HTR-8/SVneo (cell line): Measurements from ENCODE around the gene EVI5.

Experiments
- DNase-seq: peaks from one replicate; pipeline ENCODE4 v3.0.0; 2011; ENCODE audit warnings: low spot score, mixed read lengths; ENCODE audit not compliant: insufficient read length
- FAIRE-seq: peaks from 2 replicates; lab custom pipeline; 2011; peaks lifted over from hg19 to GRCh38; lab: Jason Lieb, UNC

EVI5 gene

GRCh38 chr1:92494485-92495141, 290.3 kb downstream of the EVI5 start:
- DNase-seq (no peak), FAIRE-seq (no peak)

GRCh38 chr1:92493139-92493538, 291.8 kb downstream of the EVI5 start:
- DNase-seq (no peak), FAIRE-seq (no peak)

- no peak for DNase-seq
- FAIRE-seq = no peak
Measured at GRCh38 chr1:92488832-92489231, 296.1 kb downstream of the EVI5 start.

GRCh38 chr1:92488416-92488815, 296.5 kb downstream of the EVI5 start:
- no peak for DNase-seq
- no peak for FAIRE-seq

GRCh38 chr1:92487078-92487605, 297.8 kb downstream of the EVI5 start:
- no peak for FAIRE-seq
- DNase-seq = no peak

- no peak for DNase-seq
- no peak for FAIRE-seq
Measured at GRCh38 chr1:92486251-92487077, 298.4 kb downstream of the EVI5 start, which contains the start of gene GFI1. Gene GFI1, minus strand, starts transcription at chr1:92486925. Its CDS starts 3,438 bp downstream, at chr1:92483487.

- DNase-seq = no peak
- no peak for FAIRE-seq
Measured at GRCh38 chr1:92485381-92486250, 299.3 kb downstream of the EVI5 start.

DNA sequence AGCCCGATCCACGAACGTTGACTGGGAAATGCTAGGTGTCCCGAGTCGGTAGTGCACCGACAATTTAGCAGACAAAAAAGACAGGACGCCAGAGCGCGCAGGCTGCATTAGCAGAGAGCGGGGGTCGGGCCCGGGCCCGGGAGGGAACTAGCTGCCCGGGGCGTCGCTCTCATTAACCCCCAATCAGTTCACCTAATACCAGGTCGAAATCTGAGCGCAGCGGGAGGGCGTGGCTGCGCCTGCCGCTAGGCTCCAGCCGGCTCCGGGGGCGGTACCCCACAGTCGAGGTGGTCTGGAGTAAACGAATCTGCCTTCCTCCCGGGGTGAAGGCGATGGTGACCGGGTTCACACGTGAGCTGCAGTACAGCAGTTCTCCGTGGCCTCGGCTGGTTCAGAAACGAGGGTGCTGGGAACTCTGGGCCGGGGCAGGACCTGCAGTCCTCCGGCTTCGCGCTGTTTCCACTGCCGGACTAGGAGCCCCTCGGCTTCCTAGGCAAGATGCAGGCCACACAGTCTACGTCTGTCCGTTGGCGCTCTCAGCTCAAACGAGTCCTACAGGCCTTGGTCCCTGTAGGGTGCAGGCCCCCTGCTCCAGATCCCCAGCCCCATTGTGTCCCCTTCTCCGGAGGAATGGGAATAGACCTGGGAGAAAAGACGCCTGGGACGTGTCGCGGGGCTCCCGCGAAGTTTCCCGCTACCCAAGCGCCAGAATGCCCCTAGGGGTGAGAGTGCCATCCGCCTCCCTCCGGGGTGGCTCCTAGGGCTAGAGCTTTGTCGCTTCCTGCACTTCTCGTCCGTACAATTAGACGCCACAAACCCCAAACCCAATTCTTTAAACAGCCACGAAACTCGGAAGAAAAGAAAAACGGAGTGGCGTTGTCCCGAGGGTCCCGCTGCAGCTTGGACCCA, 300.2 kb downstream of the EVI5 start:
- FAIRE-seq = peak; percentile 31
- DNase-seq = no peak

DNA sequence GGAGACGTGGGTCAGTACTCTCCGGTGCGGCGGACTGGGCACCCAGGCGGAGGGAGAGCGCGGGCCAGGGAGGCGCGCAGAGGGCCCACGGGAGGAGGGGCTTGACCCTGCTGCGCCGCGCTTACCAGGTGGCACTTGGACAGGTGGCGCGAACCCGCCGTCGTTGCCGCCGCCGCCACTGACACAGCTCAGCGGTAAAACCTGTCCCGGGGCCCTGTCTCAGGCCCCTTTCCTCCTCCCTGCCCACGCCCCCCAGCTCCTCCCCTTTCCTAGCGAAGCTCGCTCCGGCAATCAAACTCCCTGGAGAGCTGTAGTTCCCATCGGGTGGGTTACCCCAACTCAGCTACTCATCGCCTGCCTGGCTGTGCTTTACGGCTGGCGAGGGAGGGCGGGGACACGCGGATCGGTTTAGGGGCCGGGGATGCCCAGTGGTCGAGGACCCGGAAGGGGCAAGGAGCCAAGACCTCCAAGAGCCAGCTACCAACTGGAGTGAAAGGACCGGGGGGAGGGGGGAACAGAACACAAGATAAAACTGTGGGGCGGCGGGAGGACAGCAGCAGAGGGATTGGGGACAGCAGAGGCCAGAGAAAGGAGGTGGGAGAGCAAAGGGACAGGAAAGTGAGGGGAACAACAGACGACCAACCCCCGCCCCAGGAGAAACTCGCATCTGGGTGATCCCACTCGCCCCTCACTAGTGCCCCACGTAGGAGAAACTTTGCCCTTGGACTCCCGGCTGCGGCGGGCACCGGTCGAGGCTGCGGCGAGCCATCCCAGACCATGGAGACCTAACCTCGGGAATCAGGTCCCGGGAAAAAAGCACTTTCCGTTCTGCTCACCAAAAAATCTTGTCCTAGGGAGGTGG, 301.1 kb downstream of the EVI5 start:
- DNase-seq = no peak
- FAIRE-seq = no peak

DNA sequence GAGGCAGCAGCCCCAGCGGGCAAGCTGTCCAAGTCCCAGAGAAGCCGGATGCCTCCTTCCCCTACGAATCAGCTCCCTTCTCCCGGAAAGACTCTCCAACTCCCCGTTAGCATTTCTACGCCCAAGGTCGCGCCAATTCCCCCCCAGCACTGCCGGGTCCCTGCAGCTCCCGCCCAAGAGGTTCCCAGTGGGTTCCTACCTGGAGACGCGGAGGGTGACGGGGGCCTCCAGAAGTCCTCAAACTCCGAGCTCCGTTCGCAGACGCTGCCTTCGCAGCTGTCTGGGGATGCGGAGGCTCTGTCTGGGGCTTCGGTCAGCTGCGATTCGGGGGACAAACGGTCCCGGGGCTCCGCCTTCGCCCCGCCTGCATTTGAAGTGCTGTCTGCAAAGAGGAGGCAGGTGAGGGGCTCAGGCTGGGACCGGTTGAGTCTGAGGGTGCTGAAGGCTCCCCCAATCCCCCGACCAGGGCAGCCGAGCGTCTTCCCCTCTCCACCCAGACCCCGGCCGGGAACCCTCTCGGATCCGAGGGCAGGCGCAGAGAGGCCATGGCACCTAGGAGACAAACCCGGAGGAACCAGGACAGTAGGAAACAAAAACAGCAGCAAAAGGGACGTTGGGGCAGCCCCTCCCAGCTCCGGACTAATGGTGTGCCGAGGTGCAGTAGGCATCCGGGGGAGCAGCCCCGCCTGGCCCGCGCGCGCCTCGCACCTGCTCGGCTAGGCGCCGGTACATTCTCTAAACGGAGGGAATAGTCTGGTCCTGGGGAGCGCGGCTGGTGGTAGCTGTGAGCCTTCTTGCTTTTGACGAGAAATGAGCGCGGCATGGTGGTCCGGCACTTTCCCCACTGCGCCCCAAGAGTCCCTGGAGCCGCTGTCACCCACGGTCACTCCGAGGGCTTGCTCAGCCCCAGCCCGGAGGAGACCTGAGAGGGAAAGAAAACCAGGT, 302.0 kb downstream of the EVI5 start:
- FAIRE-seq (no peak), DNase-seq (no peak)

- no peak for FAIRE-seq
- no peak for DNase-seq
Measured at GRCh38 chr1:92481971-92482664, 302.8 kb downstream of the EVI5 start.

DNA sequence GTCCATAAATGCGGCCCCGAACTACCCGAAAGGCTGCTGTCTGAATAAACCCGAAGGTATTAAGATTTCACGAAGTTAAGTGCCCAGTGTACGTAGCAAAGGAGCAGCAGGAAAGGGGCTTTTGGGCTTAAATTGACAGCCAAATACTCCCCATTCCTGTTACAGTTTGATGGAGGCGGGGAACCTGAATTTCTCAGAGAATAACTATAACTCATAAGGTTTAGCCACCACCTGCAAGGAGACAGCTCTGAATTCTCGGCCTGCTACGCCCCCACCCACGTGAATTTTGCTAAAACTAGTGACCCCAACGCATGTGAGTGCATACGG, 303.3 kb downstream of the EVI5 start:
- no peak for DNase-seq

GRCh38 chr1:92480813-92481598, 303.9 kb downstream of the EVI5 start:
- DNase-seq (no peak), FAIRE-seq (no peak)

More for the DNA sequence above, 303.3 kb downstream of the EVI5 start:
- FAIRE-seq = no peak

DNA sequence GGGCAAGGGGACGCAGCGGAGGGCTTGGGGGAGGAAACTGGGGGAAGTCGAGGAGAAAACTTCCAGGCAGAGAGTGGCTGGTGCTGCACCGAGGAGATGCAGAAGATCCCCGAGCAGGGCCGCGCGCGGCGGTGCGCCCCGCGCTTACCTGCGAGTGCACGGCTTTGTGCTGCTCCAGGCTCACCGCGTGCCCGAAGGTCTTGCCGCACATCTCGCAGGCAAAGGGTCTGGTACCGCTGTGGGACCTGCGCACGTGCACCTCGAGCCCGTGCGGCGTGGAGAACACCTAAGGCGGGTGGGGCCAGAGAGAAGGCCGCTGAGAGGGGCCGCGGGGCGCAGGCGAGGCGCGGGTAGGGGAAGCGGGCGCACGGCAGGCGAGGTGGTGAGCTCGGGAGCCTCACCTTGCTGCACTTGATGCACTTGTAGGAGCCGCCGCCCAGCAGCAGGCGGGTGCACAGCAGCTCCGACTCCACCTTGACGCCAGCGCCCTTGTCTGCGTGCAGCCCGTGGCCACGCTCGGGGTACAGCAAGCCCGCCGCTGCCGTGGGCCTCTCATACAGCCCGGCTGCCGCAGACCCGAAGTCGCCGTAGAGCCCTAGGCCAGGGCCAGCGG, 304.6 kb downstream of the EVI5 start:
- no peak for DNase-seq
- FAIRE-seq = no peak

- no peak for DNase-seq
- no peak for FAIRE-seq
Measured at GRCh38 chr1:92479587-92479986, 305.3 kb downstream of the EVI5 start.

DNA sequence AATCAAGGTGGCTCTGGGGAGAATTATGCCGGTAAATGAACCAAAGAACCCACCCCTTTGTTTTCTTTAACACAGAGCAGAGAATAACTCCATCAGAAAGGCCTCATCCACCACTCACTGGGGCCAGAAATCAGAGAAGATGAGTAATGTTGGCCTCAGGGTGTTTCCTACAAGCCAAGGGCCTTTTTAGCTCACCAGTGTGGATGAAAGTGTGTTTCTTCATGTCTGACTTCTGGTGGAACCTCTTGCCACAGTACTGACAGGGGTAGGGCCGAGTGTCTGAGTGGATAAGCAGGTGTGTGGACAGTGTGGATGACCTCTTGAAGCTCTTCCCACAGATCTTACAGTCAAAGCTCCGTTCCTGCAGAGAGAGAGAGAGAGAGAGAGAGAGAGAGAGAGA, 306.5 kb downstream of the EVI5 start:
- FAIRE-seq (no peak), DNase-seq (no peak)
